K562 (cell line): ENCODE measurements around the gene NAA38. TPM values are rescaled to one million over a fixed set of nuclear protein-coding genes. Genes with fewer than 3 reads are reported as not detected.
A peak's percentile ranks its signal among the peaks of the same experiment; 100 is the strongest.

ENCODE experiments used
- EWSR1 ChIP-seq: fragments of 450-650 bp; IDR thresholded peaks from 2 replicates; pipeline ENCODE4 v1.6.1; 2018; ENCODE audit warnings: borderline replicate concordance, mild to moderate bottlenecking, low read depth, moderate library complexity; ENCODE audit not compliant: partially characterized antibody
- FOXP4 ChIP-seq: sonication (generic); formaldehyde crosslinking; IDR thresholded peaks from 2 replicates; pipeline ENCODE4 v1.8.0; 2022; ENCODE audit warnings: mild to moderate bottlenecking, missing genetic modification reagents, borderline replicate concordance
- HOXB6 ChIP-seq: fragments of 250-450 bp; sonication (Bioruptor Pico); IDR thresholded peaks from 2 replicates; pipeline ENCODE4 v1.5.1; 2022; ENCODE audit warnings: mild to moderate bottlenecking, borderline replicate concordance
- MED1 ChIP-seq: sonication (generic); formaldehyde crosslinking; IDR thresholded peaks from 2 replicates; pipeline ENCODE4 v1.8.1; 2023; ENCODE audit warnings: missing genetic modification reagents, borderline replicate concordance
- MTA3 ChIP-seq: fragments of 450-650 bp; formaldehyde crosslinking; IDR thresholded peaks from 2 replicates; pipeline ENCODE4 v1.6.1; 2017; ENCODE audit warnings: mild to moderate bottlenecking, borderline replicate concordance
- MYC ChIP-seq, 2 experiments: fragments of 250-450 bp in 1 of 2; sonication (Bioruptor Pico) in 1 of 2; IDR thresholded peaks; 2 replicates each; pipeline versions ENCODE4 v1.5.1 to v1.6.1; 2012 to 2021; ENCODE audit warnings: low read depth in 2 of 2, borderline replicate concordance in 1 of 2, improper control_type of control experiment in 1 of 2, low read length in 1 of 2, mild to moderate bottlenecking in 1 of 2, moderate library complexity in 1 of 2
- POLR2AphosphoS5 ChIP-seq: IDR thresholded peaks from 2 replicates; pipeline ENCODE4 v1.6.1; 2011; ENCODE audit warnings: mild to moderate bottlenecking, low read depth, low read length, moderate library complexity; ENCODE audit not compliant: control insufficient read depth, insufficient read depth
- POLR3A ChIP-seq: IDR thresholded peaks from 2 replicates; pipeline ENCODE4 v1.6.1; 2011; ENCODE audit warnings: borderline replicate concordance, mild to moderate bottlenecking, moderate library complexity; ENCODE audit not compliant: insufficient read length, insufficient read depth; ENCODE audit errors: extremely low read depth
- RHOXF2B ChIP-seq: fragments of 250-450 bp; sonication (Bioruptor Pico); conservative IDR thresholded peaks from 2 replicates; pipeline ENCODE4 v1.5.1; 2021
- SREBF1 ChIP-seq: fragments of 150-350 bp; IDR thresholded peaks from 2 replicates; pipeline ENCODE4 v1.6.1; 2014; ENCODE audit warnings: antibody characterized with exemption, low read depth, low read length, borderline replicate concordance
- TAL1 ChIP-seq: fragments of 450-650 bp; IDR thresholded peaks from 2 replicates; pipeline ENCODE4 v1.6.1; 2016; ENCODE audit warnings: mild to moderate bottlenecking
- TCF15 ChIP-seq: fragments of 250-450 bp; sonication (Bioruptor Pico); IDR thresholded peaks from 2 replicates; pipeline ENCODE4 v1.8.0; 2022; ENCODE audit warnings: moderate library complexity, mild to moderate bottlenecking, inconsistent platforms
- TEAD2 ChIP-seq: fragments of 450-650 bp; IDR thresholded peaks from 2 replicates; pipeline ENCODE4 v1.6.1; 2016; ENCODE audit warnings: missing genetic modification characterization, control low read depth, missing compliant biosample characterization
- TSC22D4 ChIP-seq: fragments of 450-650 bp; IDR thresholded peaks from 2 replicates; pipeline ENCODE4 v1.6.1; 2016; ENCODE audit warnings: missing genetic modification characterization, missing biosample characterization, control low read depth
- ZFP1 ChIP-seq: fragments of 450-650 bp; formaldehyde crosslinking; IDR thresholded peaks from 2 replicates; pipeline ENCODE4 v1.4.0; 2020; ENCODE audit warnings: mild to moderate bottlenecking, mixed read lengths
- ZNF165 ChIP-seq: fragments of 250-450 bp; sonication (Bioruptor Pico); IDR thresholded peaks from 2 replicates; pipeline ENCODE4 v1.4.0; 2020; ENCODE audit warnings: borderline replicate concordance
- ZNF551 ChIP-seq: fragments of 250-450 bp; sonication (Bioruptor Pico); IDR thresholded peaks from 2 replicates; pipeline ENCODE4 v1.5.0; 2021; ENCODE audit warnings: mild to moderate bottlenecking, moderate library complexity
- polyA plus RNA-seq, 8 experiments: library from polyadenylated mRNA; depleted of rRNA in 4 of 8; stranded (reverse) in 5 of 8; unstranded in 3 of 8; fragments of >200 nt; fragmentation: Nextera tagmentation in 2 of 8; fragmentation: Illumina TruSeq in 1 of 8; extraction: Ambion mirVana in 2 of 8; extraction: Trizol in 1 of 8; gene quantifications; 2 replicates each; pipeline versions ENCODE4 v1.2.1 to v1.2.3, GENCODE V29; 2011 to 2014; ENCODE audit warnings: inconsistent platforms in 1 of 8, missing spikeins in 1 of 8
- total RNA-seq, 7 experiments: library from RNA; depleted of rRNA in 6 of 7; stranded (reverse); fragments of >200 nt in 6 of 7; fragmentation: Illumina TruSeq in 2 of 7; extraction: Trizol in 2 of 7; gene quantifications; 2 replicates each; pipeline versions ENCODE4 v1.2.1 to v1.2.3, GENCODE V29; 2011 to 2021; ENCODE audit warnings: low replicate concordance in 1 of 7
- TF ChIP-seq, protein P1 (sequence below), 3 experiments: IDR thresholded peaks in 2 of 3; conservative IDR thresholded peaks in 1 of 3; 2 replicates each; pipeline ENCODE4 v1.5.1; 2011 to 2012; ENCODE audit warnings: low read length in 3 of 3, mild to moderate bottlenecking in 3 of 3, control low read depth in 2 of 3, improper control_type of control experiment in 1 of 3, inconsistent platforms in 1 of 3, low read depth in 1 of 3, mixed read lengths in 1 of 3, moderate library complexity in 1 of 3; ENCODE audit not compliant: insufficient read depth in 2 of 3
- TF ChIP-seq, protein P2 (sequence below): fragments of 250-450 bp; sonication (Bioruptor Pico); IDR thresholded peaks from 2 replicates; pipeline ENCODE4 v1.4.0; 2020; ENCODE audit warnings: mild to moderate bottlenecking, moderate library complexity, borderline replicate concordance

Gene NAA38
- total and polyA plus RNA-seq, 9 of the 15 experiments (the other 6 are each of a cell fraction or from before 2014, with no cell fraction given), result 16.4 to 99.8 (median 57.3) TPM

DNA sequence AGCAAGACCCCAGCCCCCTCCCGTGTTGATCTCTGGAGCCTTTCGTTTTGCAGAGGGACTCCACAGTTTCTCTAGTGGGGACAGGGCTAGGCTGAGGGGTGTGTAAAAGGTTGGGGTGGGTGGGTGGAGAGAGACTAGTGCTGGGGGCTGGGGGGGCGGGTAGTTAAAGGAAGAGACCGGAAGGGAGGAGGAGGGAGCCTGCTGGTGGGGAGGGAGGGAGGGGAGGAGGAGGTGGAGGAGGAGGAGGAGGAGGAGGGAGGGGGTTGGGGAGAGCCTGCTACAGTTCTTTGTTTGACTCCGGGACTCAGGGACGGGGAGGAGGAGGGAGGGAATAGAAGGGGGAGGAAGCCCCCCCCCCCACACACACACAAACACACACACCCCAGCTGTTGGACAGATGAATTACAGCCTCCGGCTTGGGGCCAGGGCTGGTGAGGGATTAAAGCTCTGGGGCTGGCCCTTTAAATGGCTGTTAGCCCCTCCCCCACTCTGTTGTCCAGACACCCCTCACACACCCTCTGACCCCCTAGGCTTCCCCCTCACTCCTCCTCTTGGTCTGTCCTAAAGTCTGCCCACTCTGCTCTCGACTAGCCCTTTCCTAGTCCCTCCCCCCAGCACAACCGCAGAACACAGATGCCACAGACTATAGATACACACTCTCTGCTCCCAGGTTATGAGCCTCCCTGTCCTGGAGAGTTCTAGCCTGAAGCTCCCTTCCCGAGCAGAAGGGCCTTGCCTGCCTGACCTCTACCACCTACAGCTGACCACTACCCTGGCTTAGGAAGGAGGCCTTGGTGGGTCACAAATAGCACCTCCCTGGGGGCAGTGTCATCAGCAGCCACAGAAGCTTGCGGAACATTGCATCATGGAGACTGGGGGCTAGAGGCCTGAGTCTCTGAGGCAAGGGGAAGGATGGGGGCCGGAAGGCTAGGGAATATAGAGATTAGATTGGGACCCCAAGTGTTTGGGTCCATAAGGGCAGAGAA is 19.0 kb downstream of the NAA38 start (continued):
- no peak for TF ChIP-seq TEAD2 (tag)
- no peak for TF ChIP-seq POLR3A
- no peak for TF ChIP-seq ZFP1
- 0 out of 2 replicates have a peak, but pooled peaks have one; percentile 50 for TF ChIP-seq RHOXF2B (CRISPR knock-in tag)
- TF ChIP-seq HOXB6 (CRISPR knock-in tag), result no peak
- no peak for TF ChIP-seq TAL1
- no peak for TF ChIP-seq FOXP4 (CRISPR knock-in tag)
- TF ChIP-seq MYC (IDR thresholded peaks at IDR 0.05; ENCODE audit: low read depth, low read length), result peak; percentile 63
- TF ChIP-seq MYC (CRISPR knock-in tag; IDR thresholded peaks at IDR 0.05; ENCODE audit: borderline replicate concordance, low read depth), result no peak
- TF ChIP-seq, protein P1, sequence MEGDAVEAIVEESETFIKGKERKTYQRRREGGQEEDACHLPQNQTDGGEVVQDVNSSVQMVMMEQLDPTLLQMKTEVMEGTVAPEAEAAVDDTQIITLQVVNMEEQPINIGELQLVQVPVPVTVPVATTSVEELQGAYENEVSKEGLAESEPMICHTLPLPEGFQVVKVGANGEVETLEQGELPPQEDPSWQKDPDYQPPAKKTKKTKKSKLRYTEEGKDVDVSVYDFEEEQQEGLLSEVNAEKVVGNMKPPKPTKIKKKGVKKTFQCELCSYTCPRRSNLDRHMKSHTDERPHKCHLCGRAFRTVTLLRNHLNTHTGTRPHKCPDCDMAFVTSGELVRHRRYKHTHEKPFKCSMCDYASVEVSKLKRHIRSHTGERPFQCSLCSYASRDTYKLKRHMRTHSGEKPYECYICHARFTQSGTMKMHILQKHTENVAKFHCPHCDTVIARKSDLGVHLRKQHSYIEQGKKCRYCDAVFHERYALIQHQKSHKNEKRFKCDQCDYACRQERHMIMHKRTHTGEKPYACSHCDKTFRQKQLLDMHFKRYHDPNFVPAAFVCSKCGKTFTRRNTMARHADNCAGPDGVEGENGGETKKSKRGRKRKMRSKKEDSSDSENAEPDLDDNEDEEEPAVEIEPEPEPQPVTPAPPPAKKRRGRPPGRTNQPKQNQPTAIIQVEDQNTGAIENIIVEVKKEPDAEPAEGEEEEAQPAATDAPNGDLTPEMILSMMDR (IDR thresholded peaks at IDR 0.05 in 2 of 3, conservative IDR thresholded peaks at IDR 0.05 in 1 of 3; ENCODE audit: insufficient read depth in 2 of 3, low read depth in 1 of 3, low read length in 3 of 3), result no peak
- TF ChIP-seq MTA3, result 0 out of 2 replicates have a peak, but pooled peaks have one; percentile 48
- TF ChIP-seq ZNF551 (CRISPR knock-in tag), result no peak
- no peak for TF ChIP-seq TSC22D4 (tag)
- TF ChIP-seq MED1, result no peak
- no peak for TF ChIP-seq ZNF165 (CRISPR knock-in tag)
- TF ChIP-seq SREBF1, result no peak
- TF ChIP-seq, protein P2, sequence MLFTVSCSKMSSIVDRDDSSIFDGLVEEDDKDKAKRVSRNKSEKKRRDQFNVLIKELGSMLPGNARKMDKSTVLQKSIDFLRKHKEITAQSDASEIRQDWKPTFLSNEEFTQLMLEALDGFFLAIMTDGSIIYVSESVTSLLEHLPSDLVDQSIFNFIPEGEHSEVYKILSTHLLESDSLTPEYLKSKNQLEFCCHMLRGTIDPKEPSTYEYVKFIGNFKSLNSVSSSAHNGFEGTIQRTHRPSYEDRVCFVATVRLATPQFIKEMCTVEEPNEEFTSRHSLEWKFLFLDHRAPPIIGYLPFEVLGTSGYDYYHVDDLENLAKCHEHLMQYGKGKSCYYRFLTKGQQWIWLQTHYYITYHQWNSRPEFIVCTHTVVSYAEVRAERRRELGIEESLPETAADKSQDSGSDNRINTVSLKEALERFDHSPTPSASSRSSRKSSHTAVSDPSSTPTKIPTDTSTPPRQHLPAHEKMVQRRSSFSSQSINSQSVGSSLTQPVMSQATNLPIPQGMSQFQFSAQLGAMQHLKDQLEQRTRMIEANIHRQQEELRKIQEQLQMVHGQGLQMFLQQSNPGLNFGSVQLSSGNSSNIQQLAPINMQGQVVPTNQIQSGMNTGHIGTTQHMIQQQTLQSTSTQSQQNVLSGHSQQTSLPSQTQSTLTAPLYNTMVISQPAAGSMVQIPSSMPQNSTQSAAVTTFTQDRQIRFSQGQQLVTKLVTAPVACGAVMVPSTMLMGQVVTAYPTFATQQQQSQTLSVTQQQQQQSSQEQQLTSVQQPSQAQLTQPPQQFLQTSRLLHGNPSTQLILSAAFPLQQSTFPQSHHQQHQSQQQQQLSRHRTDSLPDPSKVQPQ (CRISPR knock-in tag), result no peak
- TF ChIP-seq TCF15, result no peak
- TF ChIP-seq EWSR1, result no peak
- TF ChIP-seq POLR2AphosphoS5, result no peak
